ENCODE measurements around the gene RAB37. TPM values are rescaled to one million over a fixed set of nuclear protein-coding genes. Genes with fewer than 3 reads are reported as not detected.
A peak's percentile ranks its signal among the peaks of the same experiment; 100 is the strongest.

RAB37 gene
- total and polyA plus RNA-seq, 2 donors (not counting 1 experiment from before 2014, with no cell fraction given): 67.6 to 76.8 TPM

- Mint-ChIP-seq H3K4me1 (peaks cover 45% of the 10 kb centered on the region), H3K27me3 (no peaks in the 10 kb centered on the region), H3K9me3 (ENCODE audit: insufficient read depth) (no peaks in the 10 kb centered on the region), H3K27ac (peak overlapping the region; percentile 37), H3K4me3 (no peak overlapping the region)
- ChIA-PET CTCF (interaction anchor here (1.1 to 1.4 kb wide), 2 partner anchors 79 to 129 kb away, joined by 3 to 5 read pairs; no protein-coding TSS in a partner anchor), POLR2A (no interaction called here)
- WGBS (ENCODE audit: insufficient coverage): 78% methylated on average over 8 of the region's 9 CpGs
- no peak for TF ChIP-seq EZH2 (IDR thresholded peaks at IDR 0.05; ENCODE audit: borderline replicate concordance, insufficient read depth, low read depth, low read length, poor library complexity, severe bottlenecking)
- peaks cover 0 to 12% of the 10 kb centered on the region in 2 experiments for H3K36me3 ChIP-seq (replicated peaks in 1 of 2; ENCODE audit: control extremely low read depth in 1 of 2, control insufficient read depth in 1 of 2, extremely low read depth in 1 of 2, insufficient read depth in 2 of 2, low read length in 1 of 2)
- DNase-seq (no peak), ATAC-seq (ENCODE audit: low read depth) (no peak)
- peaks cover 17 to 43% of the 10 kb centered on the region in 2 donors for H3K4me1 ChIP-seq (ENCODE audit: control insufficient read depth in 2 of 2, insufficient read depth in 2 of 2, low read length in 2 of 2)
- intact Hi-C loops (cut with micrococcal nuclease): no loop called here
- no peak overlapping the region for H3K4me2 ChIP-seq (replicated peaks; ENCODE audit: low read depth, low read length, poor library complexity, severe bottlenecking)
- H3K79me2 ChIP-seq (ENCODE audit: control insufficient read depth, insufficient read depth, low read length): peaks cover 25% of the 10 kb centered on the region
- H3K9ac ChIP-seq (ENCODE audit: low read length): no peak overlapping the region
- no peak overlapping the region for H3K27ac ChIP-seq (ENCODE audit: low read length in 2 of 2)
- no peaks in the 10 kb centered on the region for H3K9me3 ChIP-seq (ENCODE audit: control extremely low read depth in 1 of 3, control insufficient read depth in 2 of 3, insufficient read depth in 1 of 3, low read length in 2 of 3)
- peaks cover 20% of the 10 kb centered on the region for H4K20me1 ChIP-seq (ENCODE audit: control insufficient read depth, insufficient read depth, low read length, poor library complexity, severe bottlenecking)
- no peaks in the 10 kb centered on the region for H3K27me3 ChIP-seq (replicated peaks in 1 of 4; ENCODE audit: control extremely low read depth in 1 of 4, control insufficient read depth in 3 of 4, insufficient read depth in 4 of 4, low read length in 3 of 4)
- no peak overlapping the region for H2AFZ ChIP-seq (ENCODE audit: insufficient read depth, low read depth, low read length, poor library complexity, severe bottlenecking)
- H3K4me3 ChIP-seq (ENCODE audit: control extremely low read depth in 1 of 5, extremely low read depth in 1 of 5, insufficient read depth in 1 of 5, low read depth in 2 of 5, low read length in 4 of 5): no peak overlapping the region
Measured at GRCh38 chr17:74785981-74786360, 48.9 kb downstream of the RAB37 start.

DNA sequence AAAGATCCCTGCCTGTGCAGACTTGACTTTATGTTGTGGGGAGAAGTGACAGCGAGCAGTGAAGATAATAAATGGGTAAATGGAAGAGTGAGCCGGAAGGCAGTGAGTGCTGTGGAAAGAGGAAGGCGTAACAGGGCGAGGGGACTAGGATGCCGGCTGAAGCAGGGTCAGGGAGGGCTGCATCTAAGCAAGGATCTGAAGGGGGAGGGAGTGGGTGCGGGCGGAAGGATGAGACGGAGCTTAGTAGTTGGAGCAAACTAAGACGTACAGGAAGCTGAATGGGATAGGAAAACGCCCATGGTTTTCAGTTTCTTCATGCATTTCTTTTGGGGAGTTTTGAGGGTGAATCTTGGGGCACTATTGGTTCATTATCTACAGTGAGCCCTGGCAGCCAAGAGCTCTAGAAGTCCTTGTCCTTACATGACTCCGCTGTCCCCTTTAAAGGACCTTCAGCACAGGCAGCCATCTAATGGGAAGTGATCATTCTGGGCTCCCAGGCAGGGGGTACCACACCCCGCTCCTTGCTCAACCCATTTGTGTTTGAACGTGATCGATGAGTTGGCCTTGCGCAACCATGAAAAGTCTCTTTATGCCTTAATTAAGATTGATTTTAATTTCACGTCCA lies 49.5 kb downstream of the RAB37 start:
- H3K4me3 Mint-ChIP-seq: peak overlapping the region; percentile 4
- no peak overlapping the region for H3K4me2 ChIP-seq (replicated peaks; ENCODE audit: low read depth, low read length, poor library complexity, severe bottlenecking)
- H2AFZ ChIP-seq (ENCODE audit: insufficient read depth, low read depth, low read length, poor library complexity, severe bottlenecking): no peak overlapping the region
- no peak overlapping the region for H3K27ac ChIP-seq (ENCODE audit: low read length in 2 of 2)
- peaks cover 47% of the 10 kb centered on the region for H3K4me1 Mint-ChIP-seq
- H3K9me3 ChIP-seq (ENCODE audit: control extremely low read depth in 1 of 3, control insufficient read depth in 2 of 3, insufficient read depth in 1 of 3, low read length in 2 of 3): no peaks in the 10 kb centered on the region
- ChIA-PET CTCF (interaction anchor here (1.1 to 1.4 kb wide), 2 partner anchors 78 to 129 kb away, joined by 3 to 5 read pairs; no protein-coding TSS in a partner anchor), POLR2A (no interaction called here)
- H3K27me3 Mint-ChIP-seq: no peaks in the 10 kb centered on the region
- H3K4me3 ChIP-seq (ENCODE audit: control extremely low read depth in 1 of 5, extremely low read depth in 1 of 5, insufficient read depth in 1 of 5, low read depth in 2 of 5, low read length in 4 of 5): no peak overlapping the region
- peaks cover 25% of the 10 kb centered on the region for H3K79me2 ChIP-seq (ENCODE audit: control insufficient read depth, insufficient read depth, low read length)
- H3K9me3 Mint-ChIP-seq (ENCODE audit: insufficient read depth): no peaks in the 10 kb centered on the region
- H4K20me1 ChIP-seq (ENCODE audit: control insufficient read depth, insufficient read depth, low read length, poor library complexity, severe bottlenecking): peaks cover 14% of the 10 kb centered on the region
- TF ChIP-seq EZH2 (IDR thresholded peaks at IDR 0.05; ENCODE audit: borderline replicate concordance, insufficient read depth, low read depth, low read length, poor library complexity, severe bottlenecking): no peak
- intact Hi-C loops (cut with micrococcal nuclease): no loop called here
- H3K27me3 ChIP-seq (replicated peaks in 1 of 4; ENCODE audit: control extremely low read depth in 1 of 4, control insufficient read depth in 3 of 4, insufficient read depth in 4 of 4, low read length in 3 of 4): no peaks in the 10 kb centered on the region
- H3K9ac ChIP-seq (ENCODE audit: low read length): no peak overlapping the region
- ATAC-seq (ENCODE audit: low read depth): no peak
- peaks cover 0 to 12% of the 10 kb centered on the region in 2 experiments for H3K36me3 ChIP-seq (replicated peaks in 1 of 2; ENCODE audit: control extremely low read depth in 1 of 2, control insufficient read depth in 1 of 2, extremely low read depth in 1 of 2, insufficient read depth in 2 of 2, low read length in 1 of 2)
- WGBS (ENCODE audit: insufficient coverage): 74% methylated on average over 16 of the region's 16 CpGs
- no peak for DNase-seq
- H3K27ac Mint-ChIP-seq: peak overlapping the region; percentile 37
- H3K4me1 ChIP-seq (ENCODE audit: control insufficient read depth in 2 of 2, insufficient read depth in 2 of 2, low read length in 2 of 2): peaks cover 17 to 43% of the 10 kb centered on the region in 2 donors
